GM18507 (cell line): ENCODE data around the gene PON3.

ENCODE experiments used
- DNase-seq: peaks from one replicate; pipeline ENCODE4 v3.0.0; 2011; ENCODE audit warnings: low read depth; ENCODE audit not compliant: insufficient read length; ENCODE audit errors: extremely low spot score
- FAIRE-seq: peaks from 2 replicates; lab custom pipeline; 2011; peaks lifted over from hg19 to GRCh38; lab: Jason Lieb, UNC

PON3 gene

DNA sequence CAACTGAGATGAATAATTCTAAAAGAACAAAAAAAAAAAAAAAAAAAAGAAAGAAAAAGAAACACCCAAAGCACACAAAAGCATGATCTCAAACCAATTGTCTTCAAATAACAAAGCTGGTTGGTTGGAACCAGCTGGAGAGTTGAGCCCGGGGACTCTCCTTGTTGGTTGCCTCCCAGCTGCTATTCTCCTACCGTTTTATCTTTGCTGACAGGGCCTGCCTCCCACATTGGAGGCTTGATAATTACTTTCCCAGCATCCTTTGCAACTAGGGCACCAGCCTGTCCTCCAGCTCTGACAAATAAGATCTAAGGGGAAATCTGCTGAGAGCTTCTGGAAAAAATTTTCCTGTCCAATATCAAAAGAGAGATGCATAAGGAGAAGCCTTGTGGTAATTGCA lies 78.6 kb downstream of the PON3 start:
- no peak for DNase-seq
- FAIRE-seq: no peak

DNA sequence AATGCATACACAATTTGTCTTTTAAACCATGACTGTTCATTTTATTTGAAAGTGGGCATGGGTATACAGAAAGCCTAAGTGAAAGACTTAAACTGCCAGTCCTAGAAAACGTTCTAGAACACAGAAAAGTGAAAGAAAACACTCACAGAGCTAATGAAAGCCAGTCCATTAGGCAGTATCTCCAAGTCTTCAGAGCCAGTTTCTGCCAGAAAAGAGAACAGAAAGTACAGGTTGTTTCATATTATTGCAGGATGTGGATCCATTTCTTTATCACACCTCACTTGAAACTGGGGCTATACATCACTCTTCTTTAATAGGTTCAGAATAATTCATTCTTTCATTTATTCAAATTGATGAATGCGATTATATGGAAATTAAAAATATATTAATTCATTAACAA lies 79.6 kb downstream of the PON3 start:
- no peak for FAIRE-seq
- DNase-seq: no peak

DNA sequence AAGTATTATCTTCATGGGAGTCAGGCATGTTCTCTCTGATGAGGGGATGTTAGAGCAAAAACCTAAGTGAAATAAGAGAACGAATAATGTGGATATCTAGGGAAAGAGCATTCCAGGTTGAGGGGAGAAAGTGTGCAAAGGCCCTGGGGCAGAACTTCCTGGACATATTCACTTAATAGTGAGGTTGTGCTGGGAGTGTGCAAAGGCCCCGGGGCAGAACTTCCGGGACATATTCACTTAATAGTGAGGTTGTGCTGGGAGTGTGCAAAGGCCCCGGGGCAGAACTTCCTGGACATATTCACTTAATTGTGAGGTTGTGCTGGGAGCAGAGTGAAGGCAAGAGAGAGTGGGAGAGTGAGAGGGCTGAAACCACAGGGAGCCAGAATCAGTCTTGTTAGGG lies 83.6 kb downstream of the PON3 start:
- FAIRE-seq: no peak
- DNase-seq: no peak

- DNase-seq: no peak
- no peak for FAIRE-seq
Observed at GRCh38 chr7:95311389-95311788, 84.8 kb downstream of the PON3 start.

DNA sequence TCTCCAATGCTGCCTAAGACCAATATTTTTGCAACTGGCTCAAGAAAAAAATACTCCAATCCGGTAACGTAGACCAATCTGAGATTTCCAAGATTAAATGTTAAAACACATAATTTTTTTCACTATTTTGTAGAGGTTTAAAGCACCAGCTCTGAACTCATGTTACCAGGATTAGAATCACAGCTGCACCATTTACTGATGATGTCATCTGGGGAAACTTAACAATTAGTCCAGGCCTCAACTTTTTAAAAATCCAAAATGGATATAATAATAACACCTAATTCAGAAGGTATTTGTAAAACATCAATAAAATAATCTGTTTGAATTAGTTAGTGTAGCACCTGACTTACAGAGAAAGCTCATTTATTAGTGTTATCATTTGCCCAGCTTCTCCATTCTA lies 86.2 kb downstream of the PON3 start:
- DNase-seq (no peak), FAIRE-seq (no peak)
